CD4-positive, alpha-beta T cell treated with Interleukin-4 for 1 hour (primary cell): Measurements from ENCODE around the gene BPIFB2.
A peak's percentile ranks its signal among the peaks of the same experiment; 100 is the strongest.

Experiments
- DNase-seq, 2 donors: peaks; one replicate each; pipeline ENCODE4 v3.0.0-alpha.2; 2020 to 2022

BPIFB2 gene

DNA sequence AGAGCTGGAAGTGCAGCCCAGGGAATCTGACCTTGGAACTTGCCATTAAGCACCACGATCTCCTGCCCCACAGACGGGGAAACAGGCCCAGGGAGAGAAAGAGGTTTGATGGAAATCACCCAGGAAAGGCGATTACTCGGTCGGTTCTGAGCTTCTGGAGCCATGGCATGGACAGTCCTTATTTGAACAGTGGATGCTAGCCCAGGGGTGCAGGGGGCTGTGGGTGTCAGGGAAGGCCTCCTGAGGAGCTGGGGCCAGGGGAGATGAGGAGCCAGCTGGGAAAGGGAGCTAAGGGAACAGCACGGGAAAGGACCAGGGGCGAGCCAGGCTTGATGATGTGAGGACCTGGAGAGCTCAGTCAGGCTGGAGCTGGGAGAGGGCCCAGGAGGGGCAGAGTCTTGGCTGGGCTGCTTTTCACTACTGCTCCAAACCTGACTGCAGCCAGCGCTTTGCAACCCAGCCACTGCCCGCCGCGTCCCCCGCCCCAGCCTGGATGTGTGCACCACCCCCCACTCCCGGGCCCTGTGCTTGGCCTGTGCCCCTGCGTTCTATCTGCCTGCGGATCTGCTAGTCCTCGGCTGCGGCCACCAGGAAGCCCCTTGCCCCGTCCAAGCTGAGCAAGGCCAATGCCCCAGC, 21.1 kb upstream of the BPIFB2 start:
- DNase-seq = no peak

DNA sequence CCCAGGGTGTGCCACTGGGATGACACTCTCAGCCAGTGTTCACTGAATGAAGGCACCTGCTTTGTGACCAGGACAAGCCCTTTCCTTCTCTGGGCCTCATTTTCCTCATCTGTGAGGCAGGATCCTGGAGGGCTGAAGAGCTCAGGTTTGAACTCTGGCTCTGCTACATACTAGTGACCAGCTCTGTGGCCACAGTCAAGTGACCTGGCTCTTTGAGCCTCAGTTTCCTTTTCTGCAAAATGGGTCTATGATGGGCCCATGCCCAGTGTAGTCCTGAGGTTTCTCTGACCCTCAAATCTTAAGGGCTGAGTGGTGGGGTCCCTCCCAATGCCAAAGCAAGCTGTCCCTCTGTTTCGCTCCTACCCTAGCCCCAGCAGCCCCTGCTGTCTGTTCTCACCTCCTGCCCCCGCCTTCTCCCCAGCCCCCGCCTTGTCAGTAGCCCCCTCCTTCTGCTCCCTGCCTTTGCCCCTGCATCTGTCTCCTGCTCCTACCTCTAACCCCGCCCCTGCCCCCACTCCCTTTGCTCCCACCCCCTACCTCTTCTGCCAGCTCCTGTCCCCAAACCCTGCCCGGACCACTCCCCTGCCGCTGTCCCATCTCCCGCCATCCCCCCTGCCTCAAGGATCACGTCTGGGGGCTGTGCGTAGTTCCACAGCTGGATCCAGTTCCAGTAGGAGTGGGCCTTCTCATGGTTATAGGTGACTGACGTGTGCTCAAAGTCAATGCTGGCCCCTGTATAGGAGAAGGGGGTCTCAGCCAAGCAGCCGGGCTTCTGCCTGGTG, 20.3 kb upstream of the BPIFB2 start:
- no peak for DNase-seq

DNA sequence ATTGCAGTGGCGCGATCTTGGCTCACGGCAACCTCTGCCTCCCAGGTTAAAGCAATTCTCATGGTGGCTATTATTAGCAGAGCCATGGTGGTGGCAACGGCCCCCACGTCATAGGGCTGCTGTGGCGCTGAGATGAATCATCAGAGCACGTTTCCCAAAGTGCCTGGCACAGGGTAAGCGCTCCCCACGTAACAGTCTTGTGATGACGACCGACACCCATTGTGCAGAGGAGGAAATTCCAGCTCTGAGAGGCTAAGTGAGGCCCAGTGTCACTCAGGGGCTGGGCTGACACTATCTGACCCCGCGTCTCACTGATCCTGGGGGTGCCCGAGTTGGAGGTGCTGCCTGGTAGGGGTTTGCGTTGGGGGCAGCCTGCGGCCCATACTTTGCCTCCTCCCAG, 19.5 kb upstream of the BPIFB2 start:
- DNase-seq = no peak

DNA sequence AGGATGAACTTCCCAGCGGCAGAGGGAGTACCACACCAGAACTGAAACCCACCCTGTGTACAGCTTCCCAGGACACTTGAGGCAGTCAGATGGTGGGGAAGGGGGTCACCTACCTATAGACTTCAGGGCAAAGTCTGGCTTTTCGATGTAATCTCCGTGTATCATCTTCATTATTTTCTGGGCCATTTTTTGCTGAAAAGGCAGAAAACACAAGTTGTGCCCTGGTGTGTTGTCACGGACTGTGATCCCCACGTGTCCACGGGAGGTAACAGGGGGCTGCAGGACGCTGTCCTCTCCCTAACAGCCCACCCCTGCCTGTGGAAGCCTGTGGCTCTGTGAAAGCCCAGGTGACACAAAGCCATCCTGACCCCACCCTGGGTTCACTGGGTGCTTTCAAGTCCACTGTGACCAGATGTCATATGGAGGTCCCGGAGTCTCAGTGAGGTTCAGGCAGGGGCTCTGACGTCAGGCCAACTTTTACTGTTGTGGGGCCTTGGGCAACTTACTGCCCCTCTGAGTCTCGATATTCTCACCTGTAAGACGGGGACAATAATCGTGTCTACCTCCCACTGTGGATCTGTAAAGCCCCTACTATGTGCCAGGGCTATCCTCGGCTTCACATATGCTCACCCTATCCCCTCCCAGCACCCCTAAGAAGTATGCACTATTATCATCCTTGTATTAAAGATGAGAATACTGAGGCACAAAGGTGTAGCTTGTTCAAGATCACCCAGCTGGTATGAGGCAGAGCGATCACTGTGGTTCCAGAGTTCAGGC, 17.8 kb upstream of the BPIFB2 start:
- DNase-seq = no peak

DNA sequence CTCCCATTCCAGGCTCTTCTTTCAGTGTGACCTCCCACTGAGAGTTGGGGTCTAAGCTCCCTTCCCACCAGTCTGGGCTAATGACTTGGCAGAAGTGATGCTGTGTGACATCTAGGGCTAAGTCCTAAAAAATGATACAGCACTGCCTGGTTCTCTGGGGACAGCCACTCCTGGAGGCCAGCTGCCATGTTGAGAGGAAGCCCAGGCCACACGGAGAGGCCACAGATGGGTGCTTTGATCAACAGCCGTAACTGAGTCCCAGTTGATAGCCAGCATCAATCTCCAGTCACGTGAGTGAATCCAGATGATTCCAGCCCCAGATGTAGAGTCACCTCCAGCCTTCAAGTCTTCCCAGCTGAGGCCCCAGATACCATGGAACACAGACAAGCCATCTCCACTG, 17.1 kb upstream of the BPIFB2 start:
- DNase-seq = no peak

DNA sequence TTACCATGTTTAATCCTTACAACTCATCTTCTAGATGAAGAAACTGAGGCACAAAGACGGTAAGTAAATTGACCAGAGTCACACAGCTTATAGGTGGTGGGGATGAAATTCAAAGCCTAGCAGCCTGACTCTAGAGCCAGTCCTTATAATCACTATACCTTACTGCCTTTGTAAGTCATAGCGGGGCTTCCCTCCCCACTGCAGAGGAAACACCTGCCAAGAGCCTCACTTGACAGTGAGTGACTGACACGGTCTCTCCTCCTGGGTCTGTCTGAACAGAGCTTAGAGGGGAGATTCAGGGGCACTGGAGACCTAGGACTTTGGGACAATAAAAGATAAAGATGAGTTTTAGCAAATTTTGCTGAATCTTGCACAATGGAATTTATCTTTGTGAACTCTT, 16.1 kb upstream of the BPIFB2 start:
- DNase-seq = no peak

DNA sequence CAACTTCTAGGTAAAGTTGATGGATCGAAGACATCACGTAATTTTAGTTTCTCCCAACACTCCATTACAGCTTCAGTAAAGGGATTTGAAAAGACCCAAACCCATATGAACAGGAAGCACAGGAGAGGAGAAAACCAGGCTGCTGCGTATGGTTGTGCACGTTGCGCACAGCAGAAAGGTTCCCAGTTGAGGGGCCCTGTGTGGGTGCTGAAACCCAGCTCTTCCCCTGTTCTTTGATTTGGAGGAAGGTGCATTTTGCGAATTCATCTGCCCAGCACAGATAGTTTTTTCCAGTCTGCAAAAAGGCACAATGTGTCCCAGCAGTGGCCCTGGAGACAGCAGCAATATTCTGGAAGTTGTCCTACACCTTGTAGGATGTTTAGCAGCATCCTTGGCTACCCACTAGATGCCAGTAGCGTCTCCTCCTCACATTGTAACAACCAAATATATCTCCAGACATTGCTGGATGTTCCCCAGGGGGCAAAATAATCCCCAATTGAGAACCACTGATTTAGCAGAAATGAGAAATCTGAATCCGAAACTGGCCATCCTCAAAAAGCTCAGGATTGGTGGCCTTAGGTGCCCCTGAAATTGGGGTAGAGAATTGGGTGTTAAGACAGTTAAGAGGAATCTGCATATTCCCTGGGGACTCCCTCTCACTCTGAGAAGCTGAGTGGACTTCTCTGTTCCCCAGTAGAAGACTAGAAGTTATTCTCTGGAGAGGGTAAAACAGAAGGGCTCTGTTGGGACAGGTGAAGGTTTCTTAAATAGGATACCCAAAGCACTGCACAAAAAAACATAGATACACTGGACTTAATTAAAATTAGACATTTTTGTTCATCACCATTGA, 15.5 kb upstream of the BPIFB2 start:
- DNase-seq = no peak

DNA sequence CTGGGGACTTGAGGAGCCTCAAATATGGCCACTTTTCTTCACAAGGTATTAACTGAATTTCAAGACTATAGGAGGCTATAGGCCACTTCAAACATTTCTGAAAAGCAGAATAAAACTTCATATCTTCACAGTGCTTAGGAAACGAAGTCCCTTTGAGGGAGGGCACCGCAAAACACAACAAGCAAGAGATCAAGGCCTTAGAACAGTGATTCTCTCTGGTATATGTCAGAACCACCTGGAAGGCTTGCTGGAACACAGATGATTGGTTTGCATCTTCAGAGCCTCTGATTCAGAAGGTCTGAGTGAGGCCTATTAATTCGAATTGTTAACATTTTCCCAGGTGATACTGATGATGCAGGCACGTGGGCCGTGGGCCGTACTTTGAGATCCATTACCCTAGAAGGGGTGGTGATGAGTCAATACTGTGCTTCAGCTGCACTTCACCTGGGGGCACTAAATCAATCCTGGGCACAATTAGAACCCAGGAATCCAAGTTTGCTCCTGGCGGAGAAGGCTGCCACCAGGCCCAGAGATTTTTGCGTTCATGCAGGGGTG, 13.9 kb upstream of the BPIFB2 start:
- no peak for DNase-seq

DNA sequence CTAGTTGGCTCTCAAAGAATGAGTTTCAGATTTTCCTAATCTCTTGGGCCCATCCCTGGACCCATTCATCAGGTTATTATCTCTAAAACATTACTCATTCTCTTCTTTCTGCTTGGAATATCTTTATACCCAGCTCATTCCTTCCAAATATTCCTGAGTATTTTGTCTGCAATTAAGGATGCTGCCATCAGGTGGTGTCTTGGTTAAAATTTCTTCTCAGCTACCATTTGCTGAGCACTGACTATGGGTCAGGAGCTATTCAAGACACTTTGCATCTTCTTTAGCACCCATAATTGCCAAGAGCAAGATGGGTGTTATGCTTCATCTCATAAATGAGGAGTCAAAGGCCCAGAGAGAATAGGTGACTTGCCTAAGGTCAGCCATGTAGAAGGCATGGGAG, 11.7 kb upstream of the BPIFB2 start:
- no peak for DNase-seq

DNA sequence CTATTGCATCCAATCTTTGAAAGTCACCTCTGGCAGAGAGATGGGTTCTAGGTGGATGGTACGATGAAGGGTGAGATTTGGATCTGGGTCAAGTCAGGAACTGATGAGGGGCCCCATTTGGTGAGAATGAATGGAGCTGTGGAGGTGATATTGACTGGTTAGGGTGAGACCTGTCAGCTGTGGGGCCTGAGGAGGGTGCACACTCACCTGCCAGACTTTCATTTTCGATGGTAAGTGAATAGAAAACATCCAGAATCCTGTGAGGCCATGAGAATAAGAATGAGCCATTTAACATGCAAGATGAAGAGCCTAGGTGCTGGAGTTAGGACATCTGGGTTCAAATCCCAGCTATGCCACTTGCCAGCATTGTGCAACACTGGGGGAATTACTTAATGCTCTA, 10.1 kb upstream of the BPIFB2 start:
- DNase-seq = no peak

DNA sequence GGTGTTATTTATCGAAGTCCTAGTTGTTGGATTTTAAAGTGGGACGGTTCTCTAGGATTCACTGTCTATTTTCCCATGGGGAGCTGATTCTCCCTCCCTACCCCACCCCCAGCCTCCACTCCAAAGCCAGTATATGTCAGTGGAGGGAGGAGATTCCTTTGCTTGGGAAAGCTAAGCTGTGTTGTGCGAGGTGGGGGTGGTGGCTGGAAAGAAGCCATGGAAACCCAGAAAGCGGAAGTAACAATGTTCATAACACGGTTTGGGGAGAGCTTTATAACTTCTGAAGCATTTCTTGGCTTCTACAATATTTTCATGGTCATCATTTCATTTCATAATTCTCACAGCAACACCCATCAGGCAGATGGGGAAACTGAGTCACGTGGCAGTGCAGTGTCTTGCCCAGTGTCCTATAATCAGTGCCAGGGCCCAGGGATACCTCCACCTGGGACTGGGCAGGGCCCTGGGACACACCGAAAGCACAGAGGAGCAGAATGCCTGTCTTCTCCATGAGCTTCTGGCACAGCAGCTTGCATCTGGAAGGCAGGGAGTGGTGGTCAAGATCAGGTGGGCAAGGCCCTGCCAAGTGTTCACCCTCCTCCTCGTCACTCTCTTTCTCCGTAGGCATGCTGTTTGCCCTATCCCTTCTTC, 7.8 kb upstream of the BPIFB2 start:
- DNase-seq = no peak

DNA sequence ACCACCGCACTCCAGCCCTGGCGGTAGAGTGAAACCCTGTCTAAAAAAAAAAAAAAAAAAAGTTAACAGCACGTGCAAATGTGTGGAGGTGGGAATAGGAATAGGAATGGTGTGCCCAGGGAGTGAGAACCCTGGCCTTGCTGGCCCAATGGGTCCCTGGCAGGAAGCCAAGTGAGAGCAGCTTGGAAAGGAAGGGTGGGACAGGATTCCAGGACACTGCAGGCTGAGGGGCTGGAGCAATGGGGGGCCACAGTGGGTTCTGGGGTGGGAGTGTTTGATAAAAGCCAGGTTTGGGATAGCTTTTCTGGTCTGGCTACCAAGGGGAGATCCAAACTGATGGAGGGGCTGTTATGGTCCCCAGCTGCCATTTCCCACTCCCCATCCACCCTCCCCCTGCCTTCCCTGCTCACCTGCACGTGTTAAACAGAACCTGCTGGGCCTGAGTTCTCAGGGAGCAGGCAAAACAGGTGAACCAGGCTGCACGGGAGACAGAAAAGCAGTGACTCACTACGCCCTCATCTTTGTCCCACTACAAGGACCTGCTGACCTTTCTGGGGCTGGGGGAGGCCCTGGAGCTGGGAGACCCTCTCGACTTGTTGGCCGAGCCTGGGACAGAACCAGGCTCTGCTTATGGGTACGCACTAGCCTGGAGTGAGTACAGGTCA, 6.6 kb upstream of the BPIFB2 start:
- no peak for DNase-seq

DNA sequence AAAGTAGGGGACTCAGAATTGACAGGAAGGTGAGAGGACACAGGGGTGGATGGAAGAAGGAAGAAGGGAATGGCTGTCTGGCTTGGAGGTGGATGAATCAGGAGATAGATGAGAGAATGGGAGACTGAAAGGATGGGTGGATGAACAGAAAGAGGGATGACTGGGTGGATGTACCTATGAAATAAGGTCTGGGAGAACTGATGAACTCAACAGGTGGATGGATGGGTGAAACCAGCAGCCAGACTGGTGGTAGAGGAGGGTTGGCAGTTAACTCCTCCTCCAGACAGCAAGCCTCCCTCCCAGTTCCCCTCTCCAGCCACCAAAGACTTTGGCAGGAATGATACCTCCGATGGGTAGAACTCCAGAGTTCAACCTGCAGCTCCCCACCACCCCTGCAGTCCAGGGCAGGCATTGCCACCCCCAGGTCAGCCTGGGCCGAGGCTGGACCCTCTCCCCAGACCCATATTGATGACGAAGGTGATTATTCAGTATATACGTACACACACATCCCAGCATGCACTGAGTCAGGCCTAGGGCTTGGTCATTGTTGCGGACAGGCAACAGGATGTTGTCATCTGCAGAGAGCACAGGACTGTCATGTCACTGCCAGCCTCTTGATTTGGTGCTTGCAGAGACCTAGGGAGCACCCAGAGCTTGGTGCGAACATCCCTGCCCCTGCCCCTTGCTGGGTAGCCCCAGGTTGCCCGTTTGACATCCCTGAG, 5.3 kb upstream of the BPIFB2 start:
- no peak for DNase-seq

DNA sequence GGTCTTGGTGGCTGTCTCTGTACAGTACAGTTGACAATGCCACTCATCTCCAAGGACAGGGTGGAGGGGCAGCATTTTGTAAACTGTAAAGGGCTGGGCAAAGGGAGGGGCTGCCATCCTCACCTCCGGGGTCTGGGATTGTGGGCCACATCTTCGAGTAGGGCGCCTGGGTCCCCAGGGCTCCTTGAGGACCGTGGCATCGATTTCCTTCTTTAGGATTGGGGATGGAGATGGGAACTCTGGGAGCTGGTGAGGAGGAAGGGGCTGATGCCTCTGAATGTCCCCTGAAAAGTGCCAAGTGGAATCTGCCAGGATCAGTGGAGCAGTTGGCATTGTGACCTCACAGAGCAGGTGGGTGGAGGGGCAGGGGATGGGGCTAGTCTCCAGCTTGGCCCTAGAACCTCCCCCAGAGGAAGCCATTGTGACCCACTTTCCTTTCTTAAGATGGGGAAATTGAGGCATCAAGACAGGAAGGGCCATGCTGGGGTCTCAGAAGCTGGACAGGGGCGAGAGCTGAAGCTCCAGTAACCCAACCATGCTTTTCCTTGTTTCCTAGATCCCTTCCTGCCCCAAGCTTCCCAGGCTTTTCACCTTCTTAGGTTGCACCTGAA, 3.3 kb upstream of the BPIFB2 start, which contains the start of gene SUN5:
TSS of gene SUN5 (minus strand) at position 293 of the 611 bp plus-strand sequence. CDS start at position 200, 93 bp downstream.
- DNase-seq = no peak

DNA sequence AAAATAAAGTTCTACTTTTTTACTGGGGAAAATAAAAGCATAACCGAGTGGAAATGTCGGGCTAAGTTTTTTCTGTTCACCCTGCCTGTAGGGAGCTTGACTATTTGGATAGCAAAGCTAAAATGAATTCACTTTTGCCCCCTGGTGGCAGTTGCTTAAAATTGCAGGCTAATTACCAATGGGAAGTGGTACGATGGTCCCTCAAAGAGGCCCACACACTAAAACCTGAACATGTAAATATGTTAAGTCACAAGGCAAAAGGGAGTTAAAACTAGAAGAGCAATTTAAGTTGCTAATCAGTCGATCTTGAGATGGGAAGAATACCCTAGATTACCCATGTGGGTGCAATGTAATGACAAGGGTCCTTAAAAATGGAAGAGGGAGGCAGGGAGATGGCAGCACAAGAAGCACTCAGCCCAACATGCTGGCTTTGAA, 2.4 kb upstream of the BPIFB2 start:
- peak in 1 of 2 donors; percentile 50 for DNase-seq

DNA sequence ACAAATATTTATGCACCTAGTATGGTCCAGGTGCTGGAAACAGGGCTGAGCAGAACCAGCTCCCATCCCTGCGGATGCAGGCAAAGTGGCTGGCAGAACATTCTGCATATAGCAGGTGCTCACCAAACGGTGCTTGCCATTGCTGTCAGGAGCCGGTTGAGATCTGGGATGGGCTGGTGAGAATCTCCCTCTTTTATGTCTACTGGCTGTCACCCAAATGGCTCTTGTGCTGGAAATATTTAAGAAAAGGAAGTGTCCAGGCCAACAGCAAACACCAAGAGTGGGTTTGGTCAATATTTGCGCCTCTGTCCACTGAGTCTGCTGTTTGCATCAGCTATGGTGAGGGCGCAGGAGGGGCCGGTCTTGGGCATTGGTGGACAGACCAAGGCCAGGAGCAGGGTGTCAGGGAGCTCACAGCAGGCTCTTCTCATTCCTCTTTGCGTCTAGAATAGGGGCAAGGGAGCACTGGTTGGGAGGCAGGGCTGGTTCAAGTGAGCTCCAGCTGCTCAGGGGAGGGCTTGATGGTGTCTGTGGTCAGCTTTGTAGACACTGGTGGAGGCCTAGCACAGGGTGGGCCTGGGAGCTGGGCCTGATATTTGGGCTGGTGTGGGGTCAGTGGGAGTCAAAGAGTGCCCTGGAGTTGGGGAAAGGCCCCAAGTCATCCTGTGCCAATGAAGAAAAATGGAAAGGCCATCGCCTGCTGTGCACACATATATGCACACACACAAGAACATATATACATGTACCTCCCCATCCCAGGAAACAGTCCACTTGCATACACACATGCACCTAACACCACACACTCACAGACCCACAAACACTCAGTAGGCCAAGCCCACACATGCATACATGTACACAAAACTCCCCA, 1.4 kb upstream of the BPIFB2 start:
- no peak for DNase-seq

DNA sequence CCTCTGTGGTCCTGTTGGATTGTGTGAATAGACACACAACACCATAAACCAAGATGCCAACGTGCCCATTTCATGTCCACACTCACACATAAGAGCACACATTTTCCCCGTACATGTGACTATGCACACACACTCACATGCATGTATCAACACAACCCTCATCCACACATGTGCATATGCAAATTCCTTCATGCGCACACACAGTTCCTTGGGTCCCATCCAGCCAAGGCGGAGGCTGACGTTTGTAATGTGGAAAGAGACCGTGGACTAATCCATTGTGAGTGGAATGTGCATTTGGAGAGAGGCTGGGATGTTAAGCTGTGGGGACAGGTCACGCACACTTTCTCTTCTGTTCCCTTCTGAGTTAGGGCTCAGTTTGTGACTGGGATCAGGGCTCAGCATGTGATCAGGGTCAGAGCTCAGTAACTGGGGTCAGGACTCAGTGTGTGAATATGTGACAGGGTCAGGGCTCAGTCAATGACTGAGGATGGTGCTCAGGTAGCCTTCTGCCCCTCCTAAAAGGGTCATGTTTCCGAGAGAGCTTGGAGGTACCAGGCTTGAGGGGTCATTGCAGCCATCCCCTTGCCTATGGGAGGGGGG, 628 bp upstream of the BPIFB2 start:
- no peak for DNase-seq

DNA sequence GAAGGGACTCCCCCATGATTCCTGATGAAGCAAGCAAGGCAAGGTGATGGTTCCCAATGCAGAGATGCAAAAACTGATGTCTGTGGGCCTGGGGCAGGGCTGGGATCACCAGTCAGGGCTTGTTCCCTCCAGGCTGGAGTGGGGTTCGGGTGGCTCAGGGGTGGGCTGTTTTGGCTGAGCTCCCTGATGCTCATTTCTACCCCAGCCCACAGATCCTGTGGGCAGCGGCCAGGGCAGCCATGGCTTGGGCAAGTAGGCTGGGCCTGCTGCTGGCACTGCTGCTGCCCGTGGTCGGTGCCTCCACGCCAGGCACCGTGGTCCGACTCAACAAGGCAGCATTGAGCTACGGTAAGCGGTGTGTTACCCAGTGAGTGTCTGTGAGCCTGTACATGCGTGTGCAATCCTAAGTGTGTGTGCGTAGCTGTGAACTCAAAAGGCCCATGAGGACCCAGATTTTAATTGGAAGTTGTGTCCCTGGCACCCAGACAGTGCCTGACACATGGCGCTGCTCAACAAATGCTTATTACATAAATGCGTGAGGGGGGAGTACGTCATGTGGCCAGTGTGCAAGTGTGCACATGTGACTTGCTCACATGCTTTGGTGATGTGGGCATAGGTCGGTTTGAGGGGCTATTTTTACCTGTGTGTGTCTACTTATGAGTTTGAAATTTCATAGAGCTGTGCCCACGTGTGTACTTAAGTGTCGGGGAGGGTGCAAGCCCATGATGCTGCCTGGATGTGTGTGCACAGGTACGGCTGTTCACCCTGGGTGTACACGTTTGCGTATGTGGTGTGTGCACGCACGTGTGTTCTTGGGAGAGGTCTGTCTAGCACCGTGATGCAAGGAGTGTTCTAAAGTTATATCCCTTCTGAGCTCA, 1.1 kb downstream of the BPIFB2 start:
- DNase-seq = no peak
